ENCODE measurements around the gene MZT2A. TPM values are rescaled to one million over a fixed set of nuclear protein-coding genes. Genes with fewer than 3 reads are reported as not detected.
"Not testable (repeated sequence)": the region's sequence is repeated elsewhere in the genome, so short reads cannot be mapped to it uniquely, and the experiment has no call there.

MZT2A gene
- polyA plus RNA-seq, 1 experiment: 114 TPM

- DNase-seq (ENCODE audit: low read depth): no peak
- CTCF ChIA-PET: no interaction called here
- Histone ChIP-seq H3K27me3 (ENCODE audit: control insufficient read depth, insufficient read depth, low read length) (no peaks in the 10 kb centered on the region), H3K36me3 (ENCODE audit: control insufficient read depth, insufficient read depth, low read length) (peaks cover 10% of the 10 kb centered on the region), H3K4me3 (ENCODE audit: low read depth, low read length) (no peak overlapping the region)
- POLR2A ChIA-PET: no interaction called here
- TF ChIP-seq CTCF (IDR thresholded peaks at IDR 0.05; ENCODE audit: insufficient read depth, low read depth, low read length): no peak
Measured at GRCh38 chr2:131520526-131520925, 28.3 kb upstream of the MZT2A start.

GRCh38 chr2:131519871-131520470 is 27.8 kb upstream of the MZT2A start:
- DNase-seq (ENCODE audit: low read depth); CTCF ChIA-PET; H3K4me3 ChIP-seq (ENCODE audit: low read depth, low read length); POLR2A ChIA-PET; H3K36me3 ChIP-seq (ENCODE audit: control insufficient read depth, insufficient read depth, low read length); H3K27me3 ChIP-seq (ENCODE audit: control insufficient read depth, insufficient read depth, low read length): not testable (repeated sequence)

GRCh38 chr2:131519466-131519865 is 27.3 kb upstream of the MZT2A start:
- TF ChIP-seq CTCF (IDR thresholded peaks at IDR 0.05; ENCODE audit: insufficient read depth, low read depth, low read length): no peak
- H3K27me3 ChIP-seq (ENCODE audit: control insufficient read depth, insufficient read depth, low read length): no peaks in the 10 kb centered on the region
- ChIA-PET POLR2A (no interaction called here), CTCF (no interaction called here)
- H3K36me3 ChIP-seq (ENCODE audit: control insufficient read depth, insufficient read depth, low read length): peaks cover 10% of the 10 kb centered on the region
- H3K4me3 ChIP-seq (ENCODE audit: low read depth, low read length): no peak overlapping the region
- DNase-seq (ENCODE audit: low read depth): no peak

- H3K36me3 ChIP-seq (ENCODE audit: control insufficient read depth, insufficient read depth, low read length); H3K4me3 ChIP-seq (ENCODE audit: low read depth, low read length); CTCF ChIA-PET; H3K27me3 ChIP-seq (ENCODE audit: control insufficient read depth, insufficient read depth, low read length); POLR2A ChIA-PET; DNase-seq (ENCODE audit: low read depth): not testable (repeated sequence)
Measured at GRCh38 chr2:131518531-131518930, 26.3 kb upstream of the MZT2A start.

- CTCF ChIA-PET; H3K36me3 ChIP-seq (ENCODE audit: control insufficient read depth, insufficient read depth, low read length): not testable (repeated sequence)
Measured at GRCh38 chr2:131517856-131518255, 25.7 kb upstream of the MZT2A start.

GRCh38 chr2:131517106-131517831 is 25.1 kb upstream of the MZT2A start:
- H3K4me3 ChIP-seq (ENCODE audit: low read depth, low read length): no peak overlapping the region
- peaks cover 10% of the 10 kb centered on the region for H3K36me3 ChIP-seq (ENCODE audit: control insufficient read depth, insufficient read depth, low read length)
- ChIA-PET CTCF (no interaction called here), POLR2A (no interaction called here)
- H3K27me3 ChIP-seq (ENCODE audit: control insufficient read depth, insufficient read depth, low read length): no peaks in the 10 kb centered on the region
- DNase-seq (ENCODE audit: low read depth): no peak
- TF ChIP-seq CTCF (IDR thresholded peaks at IDR 0.05; ENCODE audit: insufficient read depth, low read depth, low read length): no peak

More at GRCh38 chr2:131517856-131518255, 25.7 kb upstream of the MZT2A start:
- DNase-seq (ENCODE audit: low read depth); POLR2A ChIA-PET; H3K27me3 ChIP-seq (ENCODE audit: control insufficient read depth, insufficient read depth, low read length); H3K4me3 ChIP-seq (ENCODE audit: low read depth, low read length): not testable (repeated sequence)

- DNase-seq (ENCODE audit: low read depth); H3K36me3 ChIP-seq (ENCODE audit: control insufficient read depth, insufficient read depth, low read length); POLR2A ChIA-PET; H3K27me3 ChIP-seq (ENCODE audit: control insufficient read depth, insufficient read depth, low read length); H3K4me3 ChIP-seq (ENCODE audit: low read depth, low read length); CTCF ChIA-PET: not testable (repeated sequence)
- TF ChIP-seq CTCF (IDR thresholded peaks at IDR 0.05; ENCODE audit: insufficient read depth, low read depth, low read length): 0 out of 2 replicates have a peak, but pooled peaks have one; percentile 13
Measured at GRCh38 chr2:131516621-131517020, 24.4 kb upstream of the MZT2A start.
